ENCODE data around the gene ANKIB1. TPM values are rescaled to one million over a fixed set of nuclear protein-coding genes. Genes with fewer than 3 reads are reported as not detected.

ANKIB1 gene
- polyA plus RNA-seq, 3 donors: 40.9 to 56.4 (median 53.7) TPM

DNA sequence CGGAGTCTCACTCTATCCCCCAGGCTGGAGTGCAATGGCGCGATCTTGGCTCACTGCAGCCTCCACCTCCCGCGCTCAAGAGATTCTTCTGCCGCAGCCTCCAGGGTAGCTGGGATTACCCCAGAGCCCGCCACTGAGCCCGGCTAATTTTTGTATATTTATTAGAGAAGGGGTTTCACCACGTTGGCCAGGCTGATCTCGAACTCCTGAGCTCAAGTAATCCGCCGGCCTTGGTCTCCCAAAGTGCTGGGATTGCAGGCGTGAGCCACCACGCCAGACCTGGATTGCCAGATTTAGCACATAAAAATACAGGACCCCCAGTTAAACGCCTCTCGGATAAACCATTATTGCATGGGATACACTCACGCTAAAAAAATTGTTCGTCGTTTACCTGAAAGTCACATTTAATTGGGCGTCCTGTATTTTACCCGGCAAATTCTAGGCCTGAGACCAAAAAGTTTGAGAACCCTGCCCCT lies 201.1 kb downstream of the ANKIB1 start:
- no peak for DNase-seq

DNA sequence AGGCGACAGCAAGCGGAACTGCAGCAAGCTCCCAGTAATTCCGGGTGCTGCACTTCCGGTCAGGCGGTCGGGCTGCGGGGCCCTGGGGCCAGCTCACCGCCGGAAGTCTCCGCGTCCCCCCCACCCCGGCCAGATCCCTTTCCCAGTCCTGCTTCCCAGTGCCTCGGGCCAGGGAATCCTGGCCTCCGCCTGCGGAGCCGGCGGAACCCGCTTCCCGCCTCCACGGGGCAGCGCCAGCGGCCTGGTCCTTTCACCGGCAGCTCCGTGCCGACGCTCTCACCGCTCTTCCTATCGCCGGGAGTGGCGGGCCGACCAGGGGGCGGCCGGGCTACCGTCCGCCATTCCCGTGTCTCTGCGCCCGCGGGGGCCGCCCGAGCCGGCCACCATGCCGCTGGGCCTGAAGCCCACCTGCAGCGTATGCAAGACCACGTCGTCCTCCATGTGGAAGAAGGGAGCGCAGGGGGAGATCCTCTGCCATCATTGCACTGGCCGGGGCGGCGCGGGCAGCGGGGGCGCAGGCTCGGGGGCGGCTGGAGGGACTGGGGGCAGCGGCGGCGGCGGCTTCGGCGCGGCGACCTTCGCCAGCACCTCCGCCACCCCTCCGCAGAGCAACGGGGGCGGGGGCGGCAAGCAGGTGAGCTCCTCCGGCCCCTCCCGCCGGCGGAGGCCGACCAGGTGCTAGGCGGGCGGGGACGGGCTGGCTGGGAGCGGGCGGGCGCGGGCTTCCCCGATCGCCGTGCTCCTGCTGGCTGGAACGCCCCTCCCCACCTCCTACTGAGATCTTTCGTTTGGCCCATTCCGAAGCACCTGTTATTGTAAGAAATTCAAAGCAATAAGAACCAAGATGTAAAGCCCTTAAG lies 201.8 kb downstream of the ANKIB1 start, which contains the start of gene GATAD1:
TSS of gene GATAD1 (plus strand) at position 138 of the 860 bp plus-strand sequence. CDS start at position 386, 248 bp downstream.
- peak; percentile 91 for DNase-seq

DNA sequence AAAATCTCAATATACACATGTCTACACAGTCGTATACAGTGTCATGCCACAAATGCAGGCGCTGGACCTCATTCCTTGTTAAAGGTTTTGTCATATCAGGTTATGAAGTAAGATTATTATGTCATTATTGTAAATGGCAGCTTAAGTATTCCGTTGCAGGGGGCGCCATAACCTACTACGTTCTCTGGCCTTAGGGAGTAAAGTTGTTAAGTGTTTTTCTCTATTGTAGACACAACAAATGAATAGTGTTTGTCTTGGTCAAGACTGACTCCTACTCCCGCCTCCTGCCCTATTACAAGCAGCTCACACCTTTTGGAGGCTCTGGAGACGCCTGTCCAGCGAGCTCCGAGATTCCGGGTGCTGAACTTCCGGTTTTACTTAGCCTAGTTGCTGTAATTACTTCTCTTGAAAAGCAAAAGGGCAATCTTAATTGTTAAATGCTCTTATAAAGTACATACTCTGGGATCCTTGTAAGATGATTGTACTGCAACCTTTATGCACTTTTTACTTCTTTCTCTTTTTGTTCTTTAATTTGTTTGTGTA lies 202.5 kb downstream of the ANKIB1 start:
- peak; percentile 57 for DNase-seq

Other genes starting within 250 kb of the ANKIB1 start
- gene CYP51A1, start 111.5 kb upstream of the ANKIB1 start, polyA plus RNA-seq (ENCODE audit: insufficient read length in 3 of 3): 10 to 100 TPM; 69.4 to 87.2 (median 77.5) TPM
- gene LRRD1, start 66.8 kb upstream of the ANKIB1 start, polyA plus RNA-seq (ENCODE audit: insufficient read length in 3 of 3): 1 to 10 TPM in 1 of 3 donors, under 1 TPM in 2; 0.31 to 1.0 (median 0.68) TPM
- gene KRIT1, start 60 bp upstream of the ANKIB1 start, polyA plus RNA-seq (ENCODE audit: insufficient read length in 3 of 3): 10 to 100 TPM; 36.6 to 64.4 (median 55.8) TPM
- gene GATAD1, start 201.5 kb downstream of the ANKIB1 start, polyA plus RNA-seq (ENCODE audit: insufficient read length in 3 of 3): 10 to 100 TPM; 26.3 to 70.7 (median 55.9) TPM
- gene ERVW-1, start 232.0 kb downstream of the ANKIB1 start, polyA plus RNA-seq (ENCODE audit: insufficient read length in 3 of 3): 1 to 10 TPM in 2 of 3 donors, under 1 TPM in 1; 0.53 to 3.2 (median 3.0) TPM

Measured in renal pelvis (tissue), 4 donors.